HUES64 (cell line): ENCODE data around the gene ME1.
"Not testable (repeated sequence)": the region's sequence is repeated elsewhere in the genome, so short reads cannot be mapped to it uniquely, and the experiment has no call there.

Experiments used
- H3K27ac ChIP-seq: 2 replicates; pipeline ENCODE4 v1.7.0; 2013; ENCODE audit warnings: low read depth, low read length, inconsistent platforms
- H3K27me3 ChIP-seq: 2 replicates; pipeline ENCODE4 v1.6.1; 2013; ENCODE audit warnings: mild to moderate bottlenecking, low read length; ENCODE audit not compliant: insufficient read depth
- H3K36me3 ChIP-seq: 2 replicates; pipeline ENCODE4 v1.6.1; 2013; ENCODE audit warnings: mild to moderate bottlenecking, low read length; ENCODE audit not compliant: insufficient read depth
- H3K4me1 ChIP-seq: 2 replicates; pipeline ENCODE4 v1.6.1; 2013; ENCODE audit warnings: mild to moderate bottlenecking, low read length, moderate library complexity; ENCODE audit not compliant: insufficient read depth
- H3K4me3 ChIP-seq: 2 replicates; pipeline ENCODE4 v1.5.1; 2013; ENCODE audit warnings: mild to moderate bottlenecking, low read length, moderate library complexity
- H3K9ac ChIP-seq: 2 replicates; pipeline ENCODE4 v1.6.1; 2013; ENCODE audit warnings: mild to moderate bottlenecking, low read depth, low read length
- H3K9me3 ChIP-seq: 2 replicates; pipeline ENCODE4 v1.6.1; 2013; ENCODE audit warnings: low read depth, low read length; ENCODE audit not compliant: insufficient read depth
- WGBS: fragments of 150-250, 120-280 bp; methylation state at CpG from one replicate; pipeline ENCODE4 v1.1.7; 2013; ENCODE audit warnings: missing lambda C conversion rate; 5-methylcytosine and 5-hydroxymethylcytosine counted together

The ME1 gene

DNA sequence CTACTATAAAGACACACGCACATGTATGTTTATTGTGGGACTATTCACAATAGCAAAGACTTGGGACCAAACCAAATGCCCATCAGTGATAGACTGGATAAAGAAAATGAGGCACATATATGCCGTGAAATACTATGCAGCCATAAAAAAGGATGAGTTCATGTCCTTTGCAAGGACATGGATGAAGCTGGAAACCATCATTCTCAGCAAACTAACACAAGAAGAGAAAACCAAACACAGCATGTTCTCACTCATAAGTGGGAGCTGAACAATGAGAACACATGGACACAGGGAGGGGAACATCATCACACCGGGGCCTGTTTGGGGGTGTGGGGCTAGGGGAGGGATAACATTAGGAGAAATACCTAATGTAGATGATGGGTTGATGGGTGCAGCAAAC is 174.1 kb downstream of the ME1 start:
- not testable (repeated sequence) for H3K4me3 ChIP-seq, H3K27me3 ChIP-seq, H3K9me3 ChIP-seq, H3K27ac ChIP-seq, H3K9ac ChIP-seq, H3K36me3 ChIP-seq
- 100% methylated on average over 3 of the region's 3 CpGs for WGBS
- peaks cover 11% of the 10 kb centered on the region; the same call in 1 of the 2 replicates for H3K4me1 ChIP-seq

DNA sequence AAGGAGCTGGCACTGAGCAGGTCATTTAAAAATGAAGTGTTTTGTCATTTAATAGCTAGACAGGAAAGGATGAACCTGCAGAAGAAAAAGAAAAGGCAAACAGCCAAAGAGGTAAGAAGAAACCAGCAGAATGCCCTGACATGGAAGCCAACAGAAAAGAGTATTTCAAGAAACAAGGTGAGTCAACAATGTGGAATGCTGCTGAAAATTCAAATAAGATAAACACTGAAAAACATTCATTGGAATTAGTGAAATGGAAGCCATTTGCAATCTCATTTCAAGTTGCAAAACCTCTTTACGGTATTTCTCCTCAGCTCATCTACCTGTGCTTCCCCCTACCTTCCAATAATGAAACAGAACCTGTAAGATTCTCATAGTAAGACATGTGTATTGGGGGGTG is 178.1 kb downstream of the ME1 start:
- Histone ChIP-seq H3K27ac (no peak overlapping the region), H3K27me3 (no peaks in the 10 kb centered on the region), H3K9ac (no peak overlapping the region), H3K4me1 (peaks cover 11% of the 10 kb centered on the region; the same call in 1 of the 2 replicates), H3K9me3 (no peaks in the 10 kb centered on the region), H3K36me3 (no peaks in the 10 kb centered on the region), H3K4me3 (no peak overlapping the region)
- WGBS = 100% methylated on average over 1 of the region's 1 CpG

DNA sequence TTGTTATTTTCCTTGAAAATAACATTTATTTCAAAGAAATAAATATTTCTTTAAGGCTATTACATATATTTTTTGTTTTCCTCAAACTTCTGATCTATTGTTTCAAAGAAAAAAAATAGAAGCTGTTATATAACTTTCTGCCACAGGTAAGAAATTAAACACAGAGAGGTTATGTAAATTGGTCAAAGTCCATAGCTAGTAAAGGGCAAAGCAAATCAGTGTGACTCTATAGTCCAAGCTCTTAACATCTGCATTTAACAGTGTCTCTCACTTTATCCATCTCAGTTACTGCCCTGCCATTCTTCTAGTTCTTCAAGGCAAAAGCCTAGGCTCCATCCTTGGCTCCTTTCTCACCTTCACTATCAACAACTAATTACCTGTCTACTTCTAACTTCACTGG is 180.6 kb downstream of the ME1 start:
- no peaks in the 10 kb centered on the region for H3K9me3 ChIP-seq

DNA sequence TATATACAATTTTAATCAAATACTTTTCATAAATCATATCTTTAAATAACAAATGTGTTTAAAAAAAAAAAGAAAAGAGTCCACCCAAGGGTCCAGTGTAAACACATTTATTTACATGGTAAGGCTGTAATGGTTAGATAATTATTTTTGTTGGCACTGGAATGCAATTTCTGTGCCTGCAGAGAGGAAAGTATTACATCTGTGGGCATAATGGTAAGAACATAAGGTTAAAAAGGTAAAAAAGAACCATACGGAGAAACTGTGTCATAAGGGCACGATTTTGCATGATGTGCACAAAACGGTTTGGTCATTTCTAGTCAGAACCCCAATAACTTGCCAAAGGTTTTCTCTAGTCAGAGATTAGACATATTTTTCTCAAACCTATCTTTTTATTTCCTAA is 183.4 kb downstream of the ME1 start:
- H3K27me3 ChIP-seq = no peaks in the 10 kb centered on the region
- no peaks in the 10 kb centered on the region for H3K9me3 ChIP-seq
- peaks cover 4% of the 10 kb centered on the region; the same call in 1 of the 2 replicates for H3K4me1 ChIP-seq
- no peak overlapping the region for H3K9ac ChIP-seq
- no peaks in the 10 kb centered on the region for H3K36me3 ChIP-seq
- WGBS = 94% methylated on average over 3 of the region's 3 CpGs
- no peak overlapping the region for H3K27ac ChIP-seq
- no peak overlapping the region for H3K4me3 ChIP-seq

More for the DNA sequence above, 180.6 kb downstream of the ME1 start:
- no peak overlapping the region for H3K27ac ChIP-seq
- H3K27me3 ChIP-seq = no peaks in the 10 kb centered on the region
- peaks cover 11% of the 10 kb centered on the region; the same call in 1 of the 2 replicates for H3K4me1 ChIP-seq
- no peak overlapping the region for H3K4me3 ChIP-seq
- H3K36me3 ChIP-seq = no peaks in the 10 kb centered on the region
- H3K9ac ChIP-seq = no peak overlapping the region

DNA sequence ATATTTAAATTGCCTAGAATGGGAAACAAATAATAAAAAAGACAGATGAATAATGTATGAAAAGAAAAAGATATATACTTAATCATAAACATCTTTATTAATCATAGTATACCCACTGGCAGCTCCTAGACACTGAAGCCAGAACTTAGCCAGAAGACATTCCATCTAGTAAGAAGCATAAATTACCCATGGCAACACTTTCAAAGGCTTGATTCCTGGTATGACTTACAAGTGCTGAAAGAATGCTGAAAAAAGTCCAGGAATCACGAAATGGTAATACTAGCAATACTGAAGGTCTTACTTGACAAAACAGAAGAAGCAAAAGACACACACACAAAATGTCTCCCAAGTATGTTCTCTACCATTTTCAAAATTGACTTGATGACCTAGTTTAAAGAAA is 199.7 kb downstream of the ME1 start:
- H3K4me1 ChIP-seq = no peaks in the 10 kb centered on the region
- no peaks in the 10 kb centered on the region for H3K9me3 ChIP-seq
- no peak overlapping the region for H3K9ac ChIP-seq
- H3K4me3 ChIP-seq = no peak overlapping the region
- H3K27ac ChIP-seq = no peak overlapping the region
- WGBS = 93% methylated on average over 1 of the region's 1 CpG
- no peaks in the 10 kb centered on the region for H3K27me3 ChIP-seq
- H3K36me3 ChIP-seq = no peaks in the 10 kb centered on the region

DNA sequence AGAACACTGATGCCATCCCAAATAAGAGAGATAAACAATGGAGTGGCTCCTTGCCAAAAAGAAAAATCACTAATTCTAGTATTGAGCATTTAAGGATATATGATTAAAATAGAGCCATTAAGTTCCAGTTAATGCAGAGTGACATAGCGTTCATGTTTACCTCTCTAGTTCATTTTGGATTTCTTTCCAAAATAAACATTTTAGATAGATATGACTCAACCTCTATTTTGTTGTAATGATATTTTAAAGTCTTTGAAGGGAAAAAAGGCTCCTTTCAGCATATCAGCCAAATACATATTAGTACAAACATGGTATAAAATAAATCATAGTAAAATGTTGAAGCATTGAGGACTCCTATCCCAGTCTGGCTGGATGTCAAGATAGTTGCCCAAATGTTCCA is 204.3 kb downstream of the ME1 start:
- Histone ChIP-seq H3K36me3 (no peaks in the 10 kb centered on the region), H3K4me1 (no peaks in the 10 kb centered on the region), H3K27ac (no peak overlapping the region), H3K27me3 (no peaks in the 10 kb centered on the region), H3K4me3 (no peak overlapping the region), H3K9me3 (no peaks in the 10 kb centered on the region), H3K9ac (no peak overlapping the region)
- no CpG with 5 or more reads among the region's 1 CpG for WGBS

DNA sequence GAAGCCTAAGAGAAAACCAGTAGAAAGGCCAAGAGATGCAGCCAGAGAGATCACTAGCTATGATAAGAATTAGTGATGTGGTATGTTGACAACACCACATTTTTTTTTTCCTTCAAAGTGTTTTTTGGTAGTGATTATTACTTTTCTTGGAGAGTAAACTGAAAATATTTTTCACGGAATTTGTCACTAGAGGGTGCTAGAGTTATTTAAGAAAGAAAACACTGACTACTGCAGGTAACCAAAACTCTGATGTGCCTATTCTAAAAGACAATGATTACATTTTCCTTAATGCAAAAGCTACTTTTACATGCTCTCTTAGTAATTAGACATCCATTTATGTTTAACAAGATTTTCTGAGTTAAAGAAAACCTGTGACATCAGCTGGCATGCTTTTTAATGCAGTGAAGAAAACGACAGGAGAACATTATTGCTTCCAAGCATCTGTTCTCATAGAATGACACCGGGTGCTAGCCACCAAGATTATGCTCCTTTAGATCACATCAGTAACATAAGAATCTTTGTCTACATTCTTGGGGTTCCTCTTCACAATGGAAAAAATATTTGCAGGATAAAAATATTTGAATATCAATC is 208.9 kb downstream of the ME1 start:
- H3K4me1 ChIP-seq = no peaks in the 10 kb centered on the region
- no peaks in the 10 kb centered on the region for H3K27me3 ChIP-seq
- 64% methylated on average over 3 of the region's 3 CpGs for WGBS
- H3K4me3 ChIP-seq = no peak overlapping the region
- no peak overlapping the region for H3K9ac ChIP-seq
- H3K27ac ChIP-seq = no peak overlapping the region
- no peaks in the 10 kb centered on the region for H3K36me3 ChIP-seq
- H3K9me3 ChIP-seq = no peaks in the 10 kb centered on the region

DNA sequence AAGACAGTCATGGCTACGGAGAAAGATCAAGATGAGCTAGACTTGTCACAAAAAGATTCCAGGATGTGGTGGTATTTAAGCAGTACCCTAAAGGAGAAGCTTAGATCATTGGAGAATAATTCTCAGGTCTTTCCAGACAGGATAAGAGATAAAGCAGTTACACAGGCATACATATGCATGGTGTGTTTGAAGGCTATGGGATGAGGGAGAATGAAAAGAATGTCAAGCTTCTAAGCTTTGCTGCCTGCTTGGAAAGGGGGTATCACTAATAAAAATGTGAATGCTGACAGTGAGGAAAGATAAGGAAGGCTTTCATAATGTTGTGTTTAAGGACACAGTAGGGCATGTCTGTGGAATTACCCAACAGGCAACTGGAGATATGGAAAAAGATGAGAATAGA is 209.6 kb downstream of the ME1 start:
- no peak overlapping the region for H3K4me3 ChIP-seq
- WGBS = 89% methylated on average over 1 of the region's 1 CpG
- no peaks in the 10 kb centered on the region for H3K27me3 ChIP-seq
- H3K27ac ChIP-seq = no peak overlapping the region
- H3K9ac ChIP-seq = no peak overlapping the region
- no peaks in the 10 kb centered on the region for H3K36me3 ChIP-seq
- no peaks in the 10 kb centered on the region for H3K4me1 ChIP-seq
- no peaks in the 10 kb centered on the region for H3K9me3 ChIP-seq

DNA sequence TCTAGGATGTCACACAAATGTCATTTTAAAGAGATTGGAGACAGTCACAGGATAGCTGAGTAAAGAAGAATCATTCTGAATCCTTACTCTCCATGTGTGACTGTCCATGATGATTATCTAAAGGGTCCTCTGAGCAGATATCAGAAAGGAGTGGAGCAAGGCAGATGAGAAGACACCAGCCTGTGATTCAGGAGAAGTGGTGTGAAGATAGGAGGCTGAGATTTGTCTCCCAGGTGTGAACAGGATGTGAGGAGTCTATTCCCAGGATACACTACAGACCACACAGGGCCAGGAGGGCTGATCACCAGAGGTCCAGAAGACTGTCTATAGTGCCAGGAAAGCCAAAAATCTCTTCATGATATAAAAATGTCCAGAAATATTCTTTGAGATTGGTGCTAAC is 210.7 kb downstream of the ME1 start:
- H3K9me3 ChIP-seq = no peaks in the 10 kb centered on the region
- H3K27me3 ChIP-seq = no peaks in the 10 kb centered on the region
- no peak overlapping the region for H3K27ac ChIP-seq
- H3K36me3 ChIP-seq = no peaks in the 10 kb centered on the region
- no peak overlapping the region for H3K4me3 ChIP-seq
- H3K9ac ChIP-seq = no peak overlapping the region
- H3K4me1 ChIP-seq = no peaks in the 10 kb centered on the region

DNA sequence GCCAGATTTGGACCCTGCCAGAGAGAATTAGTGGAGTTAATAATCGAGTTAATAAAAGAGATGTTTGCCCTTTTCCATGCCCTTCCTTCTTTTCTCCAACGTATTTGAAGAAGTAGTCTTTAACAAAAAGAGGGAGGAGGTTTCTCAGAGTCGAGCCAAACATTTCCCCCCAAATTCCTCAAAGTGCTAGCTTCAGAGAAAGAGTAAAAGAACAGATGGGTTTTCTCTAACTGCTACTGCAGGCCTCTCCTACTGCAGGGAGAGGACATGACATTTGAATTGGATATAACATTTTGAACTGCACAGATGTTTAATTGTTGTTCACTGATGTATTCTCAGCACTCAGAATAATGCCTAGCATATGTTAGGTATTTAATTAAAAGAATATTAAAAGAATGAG is 212.2 kb downstream of the ME1 start:
- no peaks in the 10 kb centered on the region for H3K9me3 ChIP-seq
- H3K4me1 ChIP-seq = no peaks in the 10 kb centered on the region
- H3K27ac ChIP-seq = no peak overlapping the region
- no peak overlapping the region for H3K4me3 ChIP-seq
- H3K36me3 ChIP-seq = no peaks in the 10 kb centered on the region
- no peak overlapping the region for H3K9ac ChIP-seq
- no peaks in the 10 kb centered on the region for H3K27me3 ChIP-seq
- no CpG with 5 or more reads among the region's 3 CpGs for WGBS

DNA sequence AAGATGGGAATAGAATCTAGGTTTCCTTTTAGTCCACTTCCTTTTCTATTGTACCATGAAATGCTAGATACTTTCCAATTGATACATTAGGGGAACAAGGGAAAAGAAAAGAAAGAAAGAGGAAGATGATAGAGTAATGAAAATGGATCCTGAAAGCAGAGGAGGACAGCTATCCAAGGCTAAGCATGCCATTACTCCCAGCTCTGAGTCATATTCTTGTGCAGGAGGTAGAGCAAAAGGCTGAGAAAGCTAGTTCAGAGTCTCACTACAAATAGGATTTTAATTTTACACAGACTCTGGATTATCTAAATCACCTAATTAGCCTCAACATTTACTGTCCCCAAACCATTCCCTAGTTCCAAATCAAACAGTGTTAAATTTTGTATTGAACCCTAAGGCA is 214.0 kb downstream of the ME1 start:
- Histone ChIP-seq H3K4me3 (no peak overlapping the region), H3K9me3 (no peaks in the 10 kb centered on the region), H3K27me3 (no peaks in the 10 kb centered on the region), H3K36me3 (no peaks in the 10 kb centered on the region), H3K4me1 (no peaks in the 10 kb centered on the region), H3K27ac (no peak overlapping the region), H3K9ac (no peak overlapping the region)
